Activated CD4-positive, CD25-positive, alpha-beta regulatory T cell treated with anti-CD3 and anti-CD28 coated beads, Interleukin-2, amount 50 U/mL, for 72 hours (primary cell): ENCODE data around the gene AGK.

Experiments
- DNase-seq: peaks from one replicate; pipeline ENCODE4 v3.0.0; 2021

The AGK gene, protein sequence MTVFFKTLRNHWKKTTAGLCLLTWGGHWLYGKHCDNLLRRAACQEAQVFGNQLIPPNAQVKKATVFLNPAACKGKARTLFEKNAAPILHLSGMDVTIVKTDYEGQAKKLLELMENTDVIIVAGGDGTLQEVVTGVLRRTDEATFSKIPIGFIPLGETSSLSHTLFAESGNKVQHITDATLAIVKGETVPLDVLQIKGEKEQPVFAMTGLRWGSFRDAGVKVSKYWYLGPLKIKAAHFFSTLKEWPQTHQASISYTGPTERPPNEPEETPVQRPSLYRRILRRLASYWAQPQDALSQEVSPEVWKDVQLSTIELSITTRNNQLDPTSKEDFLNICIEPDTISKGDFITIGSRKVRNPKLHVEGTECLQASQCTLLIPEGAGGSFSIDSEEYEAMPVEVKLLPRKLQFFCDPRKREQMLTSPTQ

DNA sequence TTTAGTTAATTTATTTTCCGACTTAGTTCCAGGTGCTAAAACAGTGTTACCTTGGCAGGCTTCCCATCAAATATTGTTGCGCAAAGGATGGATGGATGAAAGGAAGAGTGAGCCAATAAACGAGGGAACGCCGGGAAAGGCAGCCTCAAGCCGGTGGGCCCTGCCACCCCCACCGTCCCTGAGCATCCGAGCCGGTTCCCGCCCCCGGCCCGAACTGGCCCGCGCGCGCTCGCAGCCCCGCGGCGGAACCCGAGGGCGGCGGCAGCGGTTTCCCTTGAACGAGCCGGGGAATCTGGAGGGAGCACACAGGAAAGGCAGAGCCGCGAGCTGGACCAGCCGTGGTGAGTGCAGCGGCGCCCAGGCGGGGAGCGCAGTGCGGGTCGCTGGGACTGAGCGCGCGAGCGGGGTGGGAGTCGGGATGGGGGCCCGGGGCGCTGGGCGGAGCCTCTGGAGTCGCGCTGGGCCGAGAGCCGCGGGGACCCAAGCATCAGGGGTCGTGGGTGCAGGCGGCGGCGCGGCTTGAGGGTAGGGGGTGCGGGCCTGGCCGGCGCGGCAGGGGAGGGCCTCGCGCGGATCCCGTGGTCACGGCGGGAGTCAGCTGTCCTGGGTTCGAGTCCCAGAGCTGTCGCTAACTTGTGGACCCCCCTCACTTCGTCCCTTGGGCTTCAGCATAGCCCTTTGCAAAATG lies at the start of gene AGK:
Gene AGK, plus strand, starts transcription at position 317 of the 688 bp plus-strand sequence. CDS start 4,057 bp downstream, outside the sequence.
- peak; percentile 73 for DNase-seq

DNA sequence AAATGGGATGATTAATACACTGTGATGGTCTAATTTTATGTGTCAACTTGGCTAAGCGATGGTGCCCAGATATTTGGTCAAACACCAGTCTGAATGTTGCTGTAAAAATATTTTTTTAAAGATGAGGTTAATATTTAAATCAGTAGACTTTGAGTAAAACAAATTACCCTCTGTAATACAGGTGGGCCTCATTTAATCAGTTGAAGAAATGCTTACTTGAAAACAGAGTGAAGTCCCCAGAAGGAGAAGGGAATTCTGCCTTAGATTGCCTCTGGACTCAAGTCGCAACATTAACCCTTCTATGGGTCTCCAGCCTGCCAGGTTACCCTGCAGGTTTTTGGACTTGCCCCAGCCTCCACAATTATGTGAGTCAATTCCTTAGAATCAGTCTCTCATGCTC lies 49.8 kb upstream of the AGK start:
- no peak for DNase-seq

DNA sequence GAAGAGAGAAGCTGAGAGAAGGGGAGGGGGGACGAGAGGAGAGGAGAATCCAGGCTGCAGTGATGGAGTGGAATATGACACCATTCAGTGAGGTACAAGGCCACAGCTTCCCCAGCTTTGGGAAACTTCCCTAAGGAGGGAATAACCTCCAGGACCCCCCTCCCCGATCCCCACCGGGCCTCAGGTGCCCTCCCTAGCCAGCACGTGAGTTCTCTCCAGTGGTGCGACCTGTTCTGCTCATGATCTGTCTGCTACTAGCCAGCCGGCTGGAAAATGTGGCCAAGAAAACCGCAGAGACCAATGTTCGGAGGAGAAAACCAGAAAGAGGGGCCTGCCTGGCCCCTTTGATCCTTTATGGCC lies 39.9 kb upstream of the AGK start:
- no peak for DNase-seq

DNA sequence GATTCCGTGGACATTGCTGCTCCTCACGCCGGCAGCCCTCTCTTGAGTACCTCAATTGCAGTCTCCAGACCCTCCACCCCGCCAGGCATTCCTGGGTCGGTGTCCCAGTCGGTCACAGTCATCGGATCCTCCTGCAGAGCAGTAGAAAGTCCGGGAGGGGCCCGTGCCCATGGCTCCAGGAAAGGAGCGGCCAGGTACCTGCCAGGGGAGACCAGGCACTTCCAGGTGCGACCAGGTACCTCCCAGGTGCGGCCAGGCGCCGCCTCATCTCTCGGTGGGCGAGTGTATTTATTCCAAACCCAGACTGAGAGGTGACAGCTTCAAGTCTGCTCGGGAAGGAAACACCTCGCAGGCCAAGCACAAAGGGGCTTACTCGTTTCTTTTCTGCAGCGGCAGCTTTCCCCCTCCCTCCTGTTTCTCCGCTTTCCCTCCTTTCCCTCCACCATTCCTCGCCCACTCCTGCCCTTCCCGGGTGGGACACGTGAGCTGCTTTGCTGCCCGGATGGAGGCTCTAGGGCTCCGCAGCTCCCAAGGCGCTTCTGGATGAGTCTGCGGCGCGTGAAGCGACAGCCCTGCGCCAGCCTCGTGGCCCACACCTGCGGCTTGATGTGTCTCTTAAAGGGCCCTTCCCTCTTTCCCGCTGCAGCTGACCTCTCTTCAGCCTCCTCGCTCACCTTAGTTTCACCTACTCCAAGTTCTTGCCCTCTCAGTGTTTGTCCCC lies 39.4 kb upstream of the AGK start:
- no peak for DNase-seq

DNA sequence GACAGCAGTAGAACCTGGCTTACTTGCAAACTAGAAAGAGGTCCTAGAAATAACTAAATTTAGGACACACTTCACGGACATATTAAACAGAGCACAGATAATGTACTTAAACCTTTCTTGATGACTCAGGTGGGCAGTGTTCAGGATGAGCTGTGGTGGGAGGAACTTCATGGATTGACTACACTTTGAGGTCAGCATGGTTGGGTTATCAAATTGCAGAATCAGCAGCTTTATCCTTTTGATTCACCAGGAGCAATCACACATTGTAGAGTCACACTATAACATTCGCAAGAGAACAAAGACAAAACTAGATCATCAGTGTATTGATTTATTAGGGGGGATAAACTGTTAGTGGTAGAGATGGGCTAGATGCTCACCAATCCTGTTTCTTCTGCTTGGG lies 38.6 kb upstream of the AGK start:
- no peak for DNase-seq

DNA sequence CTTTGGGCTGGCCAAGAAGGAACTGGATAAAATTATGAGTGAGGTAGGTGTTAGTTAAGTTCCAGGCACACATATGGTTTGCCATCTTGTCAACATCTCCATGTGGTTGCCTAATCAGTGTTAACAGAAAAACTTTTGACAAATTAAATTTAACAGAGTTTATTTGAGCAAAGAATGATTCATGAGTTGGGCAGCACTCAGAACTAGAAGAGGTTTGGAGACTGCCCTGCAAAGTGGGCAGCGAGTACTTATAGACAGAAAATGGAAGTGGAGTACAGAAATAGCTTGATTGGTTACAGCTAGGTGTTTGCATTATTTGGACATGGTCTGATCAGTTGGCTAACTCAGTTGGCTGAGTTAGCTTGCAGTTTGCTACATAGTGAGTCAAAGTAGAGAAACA lies 37.5 kb upstream of the AGK start:
- DNase-seq, result no peak

DNA sequence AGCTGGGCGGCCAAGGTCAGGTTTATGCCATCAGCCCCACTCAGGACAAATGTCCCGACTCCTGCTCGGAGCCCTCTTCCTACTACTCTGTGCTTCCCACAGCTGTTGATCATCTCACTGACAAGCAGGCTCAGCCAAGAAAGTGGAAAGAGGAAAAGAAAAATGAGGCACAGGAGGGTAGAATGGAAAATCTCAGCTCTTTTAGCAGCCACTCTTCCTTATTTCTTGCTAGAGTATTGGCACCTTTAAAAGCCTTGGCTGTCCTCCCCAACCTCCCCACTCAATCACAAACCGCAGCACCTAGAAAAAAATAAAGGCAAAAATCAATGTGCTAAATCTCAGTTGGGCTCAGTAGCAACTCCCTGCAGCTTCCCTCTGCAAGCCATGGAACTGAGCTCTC lies 35.3 kb upstream of the AGK start:
- no peak for DNase-seq

DNA sequence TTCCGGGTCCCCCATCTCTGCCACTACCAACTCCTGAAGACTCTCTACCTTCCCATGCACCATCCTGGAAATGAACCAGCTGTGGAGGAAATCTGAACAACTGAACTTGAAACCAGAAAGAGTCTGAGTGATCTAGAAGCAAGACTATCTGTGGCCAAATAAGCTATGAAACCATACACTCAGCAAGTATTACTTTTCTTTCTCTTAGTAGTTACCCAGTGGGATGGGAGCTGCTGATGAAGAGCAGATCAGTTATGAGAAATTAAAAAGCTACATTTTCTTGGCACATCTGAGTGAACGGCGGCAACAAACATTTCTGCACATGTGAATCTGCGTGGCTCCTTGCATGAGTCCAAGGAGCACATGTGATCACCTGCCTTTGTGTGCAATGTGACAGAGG lies 31.6 kb upstream of the AGK start:
- no peak for DNase-seq

DNA sequence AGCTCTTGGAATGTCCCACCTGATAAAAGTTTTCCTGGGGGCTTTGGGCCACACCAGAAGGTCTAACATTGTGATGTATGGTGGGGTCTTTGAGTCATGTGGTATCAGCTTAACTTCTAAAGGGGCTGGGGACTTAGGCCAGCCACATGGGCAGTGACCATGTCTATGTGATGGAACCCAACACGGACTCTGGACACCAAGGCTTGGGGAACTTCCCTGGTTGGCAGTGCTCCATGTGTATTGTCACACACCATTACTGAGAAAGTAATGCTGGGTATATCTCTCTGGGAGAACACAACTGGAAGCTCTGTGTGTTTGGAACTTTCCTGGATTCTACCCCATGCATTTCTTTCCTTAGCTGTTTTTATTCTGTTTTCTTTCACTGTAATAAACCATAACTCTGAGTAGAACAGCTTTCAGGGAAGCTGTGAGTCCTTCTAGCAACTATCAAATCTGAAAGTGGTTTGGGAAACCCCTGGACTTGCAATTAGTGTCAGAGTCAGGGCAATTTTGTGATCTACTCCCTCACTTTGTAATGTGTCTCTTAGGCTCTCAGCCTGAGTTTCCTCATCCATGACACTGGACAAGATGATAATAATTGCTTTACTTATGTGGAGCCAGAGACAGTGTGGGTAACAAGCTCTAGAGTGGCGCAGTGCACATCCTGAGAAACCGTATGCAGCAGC lies 28.4 kb upstream of the AGK start:
- DNase-seq, result no peak

DNA sequence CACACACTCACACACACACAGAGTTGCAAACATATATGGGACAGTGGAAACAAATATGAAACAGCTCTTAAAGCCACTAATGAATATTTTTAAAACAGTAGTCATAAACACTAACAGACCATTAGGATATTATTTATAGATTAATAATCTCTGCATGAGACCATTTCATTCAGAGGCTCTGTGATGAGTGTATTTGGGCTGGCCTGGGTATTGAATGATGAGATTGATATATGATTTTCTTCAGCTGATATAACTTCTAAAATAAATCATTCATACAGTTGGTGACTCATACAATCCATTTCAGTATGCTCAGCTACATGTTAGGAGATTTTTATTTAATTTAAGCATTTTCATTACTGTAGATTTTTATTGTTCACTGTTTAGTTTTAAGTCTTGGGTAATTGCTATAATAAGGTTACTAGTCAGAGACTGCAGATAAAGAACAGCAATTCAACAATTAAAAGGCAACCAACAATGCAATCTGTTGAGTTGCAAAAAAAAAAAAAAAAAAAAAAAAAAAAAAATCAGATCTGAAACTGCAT lies 25.2 kb upstream of the AGK start:
- DNase-seq, result no peak

DNA sequence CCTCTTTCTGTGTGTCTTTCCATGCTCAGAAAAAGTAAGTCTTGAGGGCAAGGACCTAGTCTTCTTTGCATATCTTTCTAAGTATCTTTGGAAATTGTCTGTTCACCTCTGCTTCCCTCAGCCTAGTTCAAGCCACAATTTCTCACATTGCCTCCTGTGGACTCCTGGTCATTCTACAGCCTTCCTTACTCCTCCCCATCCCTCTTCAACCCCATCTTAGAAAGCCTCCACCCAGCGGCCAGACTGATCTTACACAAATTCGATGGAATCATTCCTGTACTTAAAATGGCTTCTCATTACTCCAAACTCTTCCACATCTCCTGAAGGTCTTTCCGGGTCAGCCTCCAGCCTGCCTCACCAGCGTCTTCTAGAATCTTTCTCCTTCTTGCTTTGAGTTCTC lies 24.1 kb upstream of the AGK start:
- no peak for DNase-seq

DNA sequence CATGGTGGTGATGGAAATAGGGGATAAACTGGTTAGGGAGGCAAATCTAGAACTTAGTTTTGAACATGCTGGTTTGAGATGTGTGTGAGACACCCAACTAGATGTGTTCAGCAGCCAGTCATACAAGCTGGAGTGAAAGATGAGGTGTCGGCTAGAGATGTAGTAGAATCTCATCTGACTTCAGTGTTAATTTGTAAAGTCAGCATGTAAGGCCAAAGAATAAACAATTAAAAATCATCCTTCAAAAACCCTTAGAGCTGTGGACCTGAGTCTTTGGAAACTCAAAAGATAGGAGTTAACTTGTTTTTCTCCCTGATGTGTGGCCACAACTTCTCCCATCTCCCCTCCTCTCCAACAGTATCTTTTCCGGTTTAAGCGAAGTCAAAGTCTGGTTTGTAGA lies 22.8 kb upstream of the AGK start:
- no peak for DNase-seq

DNA sequence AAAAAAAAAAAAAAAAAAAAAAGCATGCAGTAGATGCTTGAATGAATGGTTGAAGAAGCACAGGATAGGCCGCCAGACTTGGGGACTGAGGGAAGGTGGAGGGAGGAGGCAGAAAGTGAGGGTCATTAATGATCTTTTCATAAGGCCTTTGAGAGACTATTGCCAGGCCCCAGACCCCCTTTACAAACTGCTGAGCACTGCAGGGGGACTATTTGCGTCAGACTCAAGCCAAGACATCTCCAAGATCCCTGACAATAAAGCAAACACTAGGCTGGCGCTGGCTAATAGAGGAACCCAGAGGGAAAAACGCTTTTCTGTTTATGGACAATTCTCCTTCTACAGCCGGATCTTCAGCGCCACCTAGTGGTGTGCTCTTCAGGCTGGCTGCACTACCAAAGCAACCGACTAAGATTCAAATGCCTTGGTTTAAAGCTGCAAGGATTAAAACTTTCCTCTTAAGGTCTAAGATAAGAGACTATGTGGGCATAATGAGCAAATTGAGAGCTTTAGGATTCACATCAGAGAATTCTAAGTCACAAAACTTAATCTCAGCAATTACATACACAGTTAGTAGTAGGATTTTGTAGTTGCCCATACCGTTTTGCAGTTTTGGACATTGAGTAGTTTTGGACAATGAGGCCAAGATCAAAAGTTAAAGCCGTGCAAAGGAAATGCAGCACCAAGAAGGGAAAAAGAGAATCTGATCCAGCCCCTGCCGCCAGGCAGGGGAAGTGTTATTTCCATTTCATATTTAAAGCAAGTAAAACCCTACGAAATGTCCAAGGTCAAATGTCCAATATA lies 17.9 kb upstream of the AGK start:
- peak; percentile 64 for DNase-seq

DNA sequence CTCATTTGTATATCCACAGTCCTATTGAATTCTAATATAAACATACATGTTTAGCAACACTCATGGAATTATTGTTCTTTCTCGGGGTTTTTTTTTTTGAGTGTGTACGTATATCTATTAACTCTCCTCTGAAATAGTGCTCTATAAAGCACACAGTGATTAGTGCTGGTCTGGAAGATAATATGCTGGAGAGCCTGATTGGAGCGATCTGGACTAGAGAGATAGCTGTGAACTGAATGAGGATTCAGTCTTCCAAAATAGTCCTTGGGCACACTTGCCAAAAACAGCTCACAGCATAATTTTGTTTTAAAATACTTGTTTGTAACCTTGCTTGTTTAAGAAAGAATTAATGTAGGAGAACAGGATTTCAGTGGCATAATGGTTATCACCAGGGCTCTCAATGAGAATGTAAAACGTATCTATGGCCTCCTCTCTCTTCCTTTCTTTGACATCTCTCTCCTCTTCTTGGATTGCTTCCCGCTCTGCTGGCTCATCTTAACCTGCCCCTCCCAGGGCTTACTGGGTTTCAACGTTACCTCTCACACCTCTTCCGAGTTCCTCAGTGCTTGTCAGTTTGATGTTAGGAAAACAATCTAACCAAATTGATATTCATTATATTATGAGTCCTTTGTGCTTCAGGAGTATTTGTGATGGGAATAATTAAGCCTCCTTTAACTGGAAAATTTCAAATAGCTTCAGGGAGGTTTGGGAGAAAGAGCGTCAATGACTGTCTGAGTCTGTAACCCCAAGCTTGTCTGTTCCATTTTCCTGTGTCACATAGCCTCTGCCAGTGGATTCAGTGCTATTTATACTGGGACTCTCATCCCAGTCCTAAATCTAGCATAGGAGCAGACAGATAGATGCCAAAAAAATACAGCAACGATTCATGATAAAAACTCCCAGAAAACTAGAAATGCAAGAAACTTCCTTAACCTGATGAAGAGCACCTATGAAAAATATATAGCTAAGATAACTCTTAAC lies 16.2 kb upstream of the AGK start:
- DNase-seq, result no peak

DNA sequence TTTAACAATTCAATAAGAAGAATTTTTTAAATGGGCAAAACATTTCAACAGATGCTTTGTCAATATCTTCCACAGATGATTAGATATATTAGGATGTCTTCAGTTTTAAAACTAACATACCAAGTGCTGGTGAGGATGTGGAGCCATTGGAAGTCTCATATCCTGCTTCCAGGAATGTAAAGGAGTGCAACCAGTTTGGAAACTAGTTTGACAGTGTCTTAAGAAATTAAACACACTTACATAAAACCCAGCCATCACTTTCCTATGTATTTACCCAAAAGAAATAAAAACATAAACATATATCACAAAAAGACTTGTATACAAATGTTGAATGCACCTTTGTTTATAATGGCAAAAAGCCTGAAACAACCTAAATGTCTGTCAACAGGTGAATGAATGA lies 13.3 kb upstream of the AGK start:
- DNase-seq, result no peak

DNA sequence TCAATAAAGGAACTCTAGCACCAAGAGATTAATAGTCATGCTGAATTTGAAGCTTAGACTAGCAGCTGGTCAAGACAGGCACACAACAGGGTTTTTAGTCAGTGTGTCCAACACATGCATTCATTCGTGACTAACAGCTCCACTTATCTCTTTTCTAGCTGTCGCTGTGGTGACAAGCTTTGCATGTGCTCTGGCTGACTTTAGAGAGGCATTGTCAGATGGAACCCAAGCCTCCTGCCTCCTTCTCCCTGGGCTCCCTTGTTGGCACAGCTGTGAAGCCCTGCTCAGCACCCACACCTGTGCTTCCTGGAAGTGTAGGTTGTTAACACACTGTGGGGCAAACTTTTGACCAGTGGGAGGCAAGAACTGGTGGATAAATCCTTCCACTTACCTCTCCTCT lies 9.8 kb upstream of the AGK start:
- no peak for DNase-seq

DNA sequence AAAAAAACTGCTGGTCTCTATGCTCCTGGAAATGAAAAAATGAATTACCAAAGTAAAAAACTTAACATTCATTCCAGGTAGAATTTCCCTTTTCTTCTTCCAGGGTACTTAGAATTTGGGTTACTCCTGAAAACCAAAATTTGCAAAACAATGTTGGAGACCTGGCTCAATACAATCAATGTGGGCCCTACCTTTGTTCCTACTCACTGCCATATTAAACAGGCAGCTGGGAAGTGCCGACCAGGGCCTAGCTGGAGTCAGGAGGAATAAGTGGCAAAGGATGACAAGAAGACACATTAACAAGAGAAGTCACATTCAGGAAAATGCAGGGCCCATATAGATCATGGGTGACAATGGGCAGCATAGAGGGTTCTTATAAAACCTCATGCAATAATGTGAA lies 6.4 kb upstream of the AGK start:
- no peak for DNase-seq

DNA sequence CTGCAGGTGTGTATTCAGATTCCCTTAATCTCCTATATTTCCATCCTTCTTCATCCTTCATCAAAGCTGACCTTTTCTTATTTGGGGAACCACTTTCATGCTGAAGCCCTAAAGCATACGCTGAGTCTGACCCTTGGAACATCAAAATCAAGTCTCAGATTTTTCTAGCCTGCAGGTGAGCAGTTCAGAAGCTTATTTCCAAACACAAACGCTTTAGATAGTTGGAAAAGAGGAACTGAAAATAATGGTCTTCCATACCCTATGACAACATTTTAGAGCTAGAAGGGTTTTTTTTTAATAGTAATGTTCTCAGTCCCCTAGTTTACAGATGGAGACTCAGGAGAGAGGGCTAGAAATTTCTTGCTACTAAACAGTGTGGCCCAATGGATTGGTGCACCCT lies 1.6 kb upstream of the AGK start:
- DNase-seq, result no peak

DNA sequence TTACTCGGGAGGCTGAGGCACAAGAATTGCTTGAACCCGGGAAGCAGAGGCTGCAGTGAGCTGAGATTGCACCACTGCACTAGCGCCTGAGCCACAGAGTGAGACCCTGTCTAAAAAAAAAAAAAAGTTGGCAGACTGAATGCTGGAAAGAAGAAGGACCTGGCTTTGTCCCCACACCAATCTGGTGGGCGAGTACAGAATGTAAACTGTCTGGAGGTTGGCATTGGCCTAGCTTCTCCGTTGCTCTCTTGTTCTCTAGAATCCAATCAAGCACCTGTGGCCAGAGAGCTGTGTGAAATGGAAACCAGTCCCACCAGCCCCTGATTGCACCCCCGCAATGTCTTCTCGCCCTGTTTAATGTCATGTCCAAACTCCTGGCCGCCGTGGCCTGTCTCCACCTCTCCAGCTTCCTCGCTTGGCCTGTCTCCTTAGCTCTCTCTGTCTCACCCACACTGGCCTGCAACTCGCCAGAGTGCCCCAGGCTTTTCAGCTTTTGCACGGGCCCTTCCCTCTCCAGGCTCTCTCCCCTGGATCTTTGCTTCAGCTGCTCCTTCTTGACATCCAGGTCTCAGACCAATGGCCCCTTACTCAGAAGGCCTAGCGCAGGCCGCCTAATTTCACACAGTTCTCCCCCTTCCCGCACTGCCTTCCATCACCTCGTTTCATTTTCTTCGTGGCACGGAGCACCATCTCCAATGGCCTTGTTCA lies 670 bp upstream of the AGK start:
- DNase-seq, result peak; percentile 33

DNA sequence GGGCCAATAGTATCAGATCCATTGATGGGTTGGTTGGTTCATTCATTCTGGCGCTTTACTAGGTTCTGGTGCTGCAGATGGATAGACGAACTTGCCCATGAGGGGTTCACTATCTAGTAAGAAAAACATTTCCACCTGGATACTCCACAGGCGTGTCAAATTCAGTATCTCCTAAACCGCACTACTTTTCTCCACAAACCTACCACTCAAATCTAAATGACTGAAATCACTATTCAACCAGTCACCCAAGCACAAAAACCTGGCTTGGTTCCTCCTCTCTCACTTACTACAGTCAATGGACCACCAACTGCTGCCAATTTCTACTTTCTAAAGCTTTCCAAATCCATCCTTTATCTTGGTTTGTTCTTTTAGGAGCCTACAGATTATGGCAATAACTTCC lies 572 bp downstream of the AGK start:
- no peak for DNase-seq
